ENCODE measurements around the gene ATG13.
"Not testable (repeated sequence)": the region's sequence is repeated elsewhere in the genome, so short reads cannot be mapped to it uniquely, and the experiment has no call there.

ATG13 gene

DNA sequence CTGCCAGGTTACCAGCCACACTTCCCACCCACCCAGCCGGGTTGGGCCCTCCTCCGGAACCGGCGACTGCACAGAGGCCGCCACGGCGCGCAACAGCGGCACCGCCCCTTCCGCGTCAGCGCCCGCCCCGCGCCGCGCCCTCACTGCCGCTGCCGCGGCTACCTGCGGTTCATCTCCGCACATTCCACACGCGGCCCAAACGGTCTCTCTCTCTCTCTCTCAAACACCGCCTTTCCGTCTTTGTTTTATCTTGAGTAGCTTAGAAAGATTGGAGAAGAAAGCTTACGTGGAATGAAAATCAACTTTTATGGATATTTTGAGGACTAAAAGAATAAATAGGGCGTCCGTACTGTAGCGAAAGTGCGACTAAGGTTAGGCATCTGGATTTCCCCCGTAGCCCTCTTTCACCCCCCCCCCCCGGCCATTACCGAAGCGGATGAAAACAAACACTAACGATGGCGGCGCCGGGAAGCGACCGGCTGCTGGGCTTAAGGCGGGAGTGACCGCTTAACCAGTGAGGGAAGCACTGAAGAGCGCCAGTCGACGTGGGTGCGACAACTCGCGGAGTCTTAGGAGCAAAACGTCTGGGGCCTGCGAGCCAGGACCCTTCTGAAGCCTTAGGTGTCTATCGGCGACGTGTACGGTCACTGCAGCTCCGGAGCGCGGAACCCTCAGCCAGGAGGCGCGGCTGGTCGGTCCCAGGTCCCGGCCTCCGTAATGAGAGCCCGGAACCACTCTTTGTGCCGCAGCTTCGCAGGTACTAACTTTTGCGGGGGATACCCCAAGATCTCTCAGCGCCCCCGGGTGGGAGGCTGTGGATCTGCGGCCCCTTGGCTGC is at the start of gene ATG13, which contains the start of gene HARBI1:
ATG13 (plus strand) TSS at position 420 of the 838 bp plus-strand sequence. CDS start 26,739 bp downstream, outside the sequence.
HARBI1 (minus strand) TSS at position 94 of the 838 bp plus-strand sequence. CDS start 990 bp downstream, outside the sequence.
- peak; percentile 92 for DNase-seq

- no peak for DNase-seq
Observed at GRCh38 chr11:46570790-46571398, 46.5 kb upstream of the ATG13 start.

GRCh38 chr11:46574656-46575055 is 42.7 kb upstream of the ATG13 start:
- DNase-seq = no peak

DNA sequence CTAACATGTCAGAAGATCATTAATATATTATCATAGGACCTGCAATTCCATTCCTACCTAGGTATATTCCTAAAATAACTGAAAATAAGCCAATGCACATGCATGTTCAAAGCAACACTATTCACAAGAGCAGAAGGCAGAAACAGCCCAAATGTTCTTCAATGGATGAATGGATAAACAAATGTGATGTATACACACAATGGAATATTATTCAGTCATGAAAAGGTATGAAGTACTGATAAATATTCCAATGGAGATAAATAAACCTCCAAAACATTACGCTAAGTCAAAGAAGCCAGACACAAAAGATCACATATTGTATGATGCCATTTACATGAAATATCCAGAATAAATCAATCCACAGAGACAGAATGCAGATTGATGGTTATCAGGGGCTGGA is 40.3 kb upstream of the ATG13 start:
- DNase-seq = no peak

GRCh38 chr11:46582588-46582987 is 34.8 kb upstream of the ATG13 start:
- DNase-seq = no peak

DNA sequence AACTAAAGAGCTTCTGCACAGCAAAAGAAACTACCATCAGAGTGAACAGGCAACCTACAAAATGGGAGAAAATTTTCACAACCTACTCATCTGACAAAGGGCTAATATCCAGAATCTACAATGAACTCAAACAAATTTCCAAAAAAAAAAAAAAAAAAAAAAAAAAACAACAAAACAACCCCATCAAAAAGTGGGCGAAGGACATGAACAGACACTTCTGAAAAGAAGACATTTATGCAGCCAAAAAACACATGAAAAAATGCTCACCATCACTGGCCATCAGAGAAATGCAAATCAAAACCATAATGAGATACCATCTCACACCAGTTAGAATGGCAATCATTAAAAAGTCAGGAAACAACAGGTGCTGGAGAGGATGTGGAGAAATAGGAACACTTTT is 33.8 kb upstream of the ATG13 start:
- not testable (repeated sequence) for DNase-seq

- no peak for DNase-seq
Observed at GRCh38 chr11:46588131-46588530, 29.2 kb upstream of the ATG13 start.

DNA sequence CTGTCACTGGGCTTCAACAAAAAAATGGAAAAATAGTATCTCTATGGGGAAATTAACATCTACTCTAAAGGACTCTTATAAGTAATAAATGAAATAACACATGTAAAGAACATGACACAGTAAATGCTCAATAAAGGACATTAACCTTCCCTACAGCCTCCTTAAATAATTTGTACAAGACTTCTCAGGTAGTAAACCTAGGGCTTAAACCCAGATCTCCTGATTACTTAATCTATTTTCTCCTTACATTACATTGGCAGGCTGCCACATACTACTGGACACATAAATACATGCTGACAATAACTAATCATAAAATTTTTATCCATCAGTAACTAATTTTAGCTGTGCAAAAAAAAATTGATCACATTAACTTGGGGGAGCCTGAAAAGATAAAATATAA is 28.4 kb upstream of the ATG13 start:
- no peak for DNase-seq

GRCh38 chr11:46590740-46591605 is 26.4 kb upstream of the ATG13 start:
- no peak for DNase-seq

GRCh38 chr11:46593550-46594373 is 23.6 kb upstream of the ATG13 start, which contains the start of gene AMBRA1:
Gene AMBRA1 (minus strand): TSS chr11:46594023. CDS start chr11:46548380, 45,643 bp downstream.
- peak; percentile 90 for DNase-seq

DNA sequence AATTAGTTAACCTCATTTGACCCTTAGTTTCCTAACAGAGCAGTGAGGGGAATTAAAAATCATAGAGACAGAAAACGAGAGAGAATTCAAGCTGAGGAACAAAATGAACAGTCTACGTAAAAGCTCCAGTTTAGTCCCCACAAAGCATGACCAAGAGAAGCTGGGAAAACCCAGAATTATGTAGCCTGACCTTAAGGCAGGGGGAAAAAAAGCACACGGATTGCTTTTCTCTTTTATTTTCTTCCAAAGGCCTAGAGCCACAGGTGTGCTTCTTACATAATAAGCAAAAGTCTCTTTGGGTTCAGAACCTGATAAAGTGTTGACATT is 23.0 kb upstream of the ATG13 start:
- no peak for DNase-seq

GRCh38 chr11:46594785-46595184 is 22.6 kb upstream of the ATG13 start:
- DNase-seq = no peak

DNA sequence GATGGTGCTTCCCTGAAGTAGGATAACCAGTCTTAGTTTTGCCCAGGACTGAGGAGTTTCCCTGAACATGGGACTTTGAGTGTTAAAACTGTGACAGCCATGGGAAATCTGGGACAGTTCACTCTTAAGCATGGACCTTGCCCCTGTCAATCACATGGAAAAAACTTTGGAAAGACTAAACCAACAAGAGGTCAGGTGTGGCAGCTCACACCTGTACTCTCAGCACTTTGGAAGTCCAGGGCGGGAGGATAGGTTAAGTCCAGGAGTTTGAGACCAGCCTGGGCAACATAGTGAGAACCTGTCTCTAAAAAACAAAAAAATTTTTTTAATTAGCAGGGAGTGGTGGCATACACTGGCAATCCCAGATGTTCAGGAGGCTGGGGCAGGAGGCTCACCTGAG is 20.2 kb upstream of the ATG13 start:
- no peak for DNase-seq

GRCh38 chr11:46597609-46598219 is 19.6 kb upstream of the ATG13 start:
- DNase-seq = peak; percentile 52

GRCh38 chr11:46599340-46600193 is 17.8 kb upstream of the ATG13 start:
- DNase-seq = no peak

- no peak for DNase-seq
Observed at GRCh38 chr11:46600194-46600960, 17.0 kb upstream of the ATG13 start.

- DNase-seq = no peak
Observed at GRCh38 chr11:46601129-46601528, 16.2 kb upstream of the ATG13 start.

- no peak for DNase-seq
Observed at GRCh38 chr11:46603704-46604308, 13.5 kb upstream of the ATG13 start.

GRCh38 chr11:46604796-46605195 is 12.6 kb upstream of the ATG13 start:
- DNase-seq = no peak

DNA sequence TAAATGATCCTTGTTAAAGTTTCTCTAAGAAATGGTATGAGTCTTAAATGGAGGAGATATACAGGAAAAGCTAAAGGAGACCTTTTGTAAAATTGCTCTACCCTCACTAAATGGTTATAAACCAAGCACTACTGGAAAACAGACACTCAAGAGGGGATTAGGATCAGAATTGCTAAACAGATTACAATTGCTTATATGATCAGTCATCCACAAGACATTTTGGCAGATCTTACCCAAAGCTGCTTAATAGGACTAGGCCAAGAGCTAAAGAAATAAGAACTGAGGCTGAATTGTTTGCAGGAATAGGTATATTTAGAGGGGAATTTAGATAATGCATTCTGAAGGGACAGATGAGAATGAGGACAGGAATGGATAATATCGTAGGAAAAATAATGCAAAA is 9.8 kb upstream of the ATG13 start:
- DNase-seq = no peak

Data from activated CD4-positive, alpha-beta T cell treated with anti-CD3 and anti-CD28 coated beads, Interleukin-2, amount 50 U/mL, for 16 hours (primary cell).